GM10847 (cell line): ENCODE results near the gene DOLK.
A peak's percentile ranks its signal among the peaks of the same experiment; 100 is the strongest.

Experiments used
- POLR2A ChIP-seq: IDR thresholded peaks from 2 replicates; pipeline ENCODE4 v1.6.1; 2011; ENCODE audit not compliant: insufficient read length; ENCODE audit errors: extremely low read depth

Gene DOLK

DNA sequence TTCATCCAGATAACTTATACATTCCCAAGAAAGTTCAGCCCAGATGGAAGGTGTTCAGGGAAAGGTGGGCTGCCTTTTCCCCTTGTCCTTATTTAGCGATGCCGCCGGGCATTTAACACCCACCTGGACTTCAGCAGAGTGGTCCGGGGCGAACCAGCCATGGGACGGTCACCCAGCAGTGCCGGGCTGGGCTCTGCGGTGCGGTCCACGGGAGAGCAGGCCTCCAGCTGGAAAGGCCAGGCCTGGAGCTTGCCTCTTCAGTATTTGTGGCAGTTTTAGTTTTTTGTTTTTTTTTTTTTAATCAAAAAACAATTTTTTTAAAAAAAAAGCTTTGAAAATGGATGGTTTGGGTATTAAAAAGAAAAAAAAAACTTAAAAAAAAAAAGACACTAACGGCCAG, 30.7 kb downstream of the DOLK start:
- TF ChIP-seq POLR2A: no peak

DNA sequence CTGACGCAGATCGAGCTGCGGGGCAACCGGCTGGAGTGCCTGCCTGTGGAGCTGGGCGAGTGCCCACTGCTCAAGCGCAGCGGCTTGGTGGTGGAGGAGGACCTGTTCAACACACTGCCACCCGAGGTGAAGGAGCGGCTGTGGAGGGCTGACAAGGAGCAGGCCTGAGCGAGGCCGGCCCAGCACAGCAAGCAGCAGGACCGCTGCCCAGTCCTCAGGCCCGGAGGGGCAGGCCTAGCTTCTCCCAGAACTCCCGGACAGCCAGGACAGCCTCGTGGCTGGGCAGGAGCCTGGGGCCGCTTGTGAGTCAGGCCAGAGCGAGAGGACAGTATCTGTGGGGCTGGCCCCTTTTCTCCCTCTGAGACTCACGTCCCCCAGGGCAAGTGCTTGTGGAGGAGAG, 31.2 kb downstream of the DOLK start:
- TF ChIP-seq POLR2A: no peak

DNA sequence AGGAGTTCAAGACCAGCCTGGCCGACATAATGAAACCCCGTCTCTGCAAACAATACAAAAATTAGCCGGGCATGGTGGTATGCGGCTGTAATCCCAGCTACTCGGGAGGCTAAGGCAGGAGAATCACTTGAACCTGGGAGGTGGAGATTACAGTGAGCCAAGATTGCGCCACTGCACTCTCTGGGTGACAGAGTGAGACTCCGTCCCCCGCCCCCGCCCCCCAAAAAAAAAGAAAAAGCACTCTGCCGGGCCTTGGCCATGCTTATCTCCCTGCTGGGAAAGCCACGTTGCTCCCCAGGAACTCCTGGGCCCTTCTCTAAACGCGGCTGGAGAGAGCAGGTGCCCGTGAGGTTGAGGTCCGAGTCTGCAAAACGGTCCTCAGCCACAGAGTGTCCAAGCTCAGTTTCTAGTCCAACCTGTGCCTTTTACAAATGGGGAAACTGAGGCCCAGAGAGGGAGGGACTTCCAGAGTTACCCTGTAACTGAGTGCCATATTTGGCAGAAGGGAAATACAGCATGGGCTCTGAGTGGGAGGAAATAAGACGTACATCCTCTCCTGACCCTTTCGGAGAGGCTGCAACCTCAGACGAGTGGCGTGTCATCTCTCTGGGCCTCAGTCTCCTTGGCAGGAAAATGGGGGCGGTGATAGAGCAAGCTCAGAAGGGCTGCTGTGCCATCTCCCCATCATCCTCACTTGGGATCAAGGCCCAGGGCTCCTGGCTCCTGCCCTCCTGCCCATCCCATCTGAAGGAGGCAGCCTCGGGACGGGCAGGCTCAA, 33.2 kb downstream of the DOLK start:
- no peak for TF ChIP-seq POLR2A

DNA sequence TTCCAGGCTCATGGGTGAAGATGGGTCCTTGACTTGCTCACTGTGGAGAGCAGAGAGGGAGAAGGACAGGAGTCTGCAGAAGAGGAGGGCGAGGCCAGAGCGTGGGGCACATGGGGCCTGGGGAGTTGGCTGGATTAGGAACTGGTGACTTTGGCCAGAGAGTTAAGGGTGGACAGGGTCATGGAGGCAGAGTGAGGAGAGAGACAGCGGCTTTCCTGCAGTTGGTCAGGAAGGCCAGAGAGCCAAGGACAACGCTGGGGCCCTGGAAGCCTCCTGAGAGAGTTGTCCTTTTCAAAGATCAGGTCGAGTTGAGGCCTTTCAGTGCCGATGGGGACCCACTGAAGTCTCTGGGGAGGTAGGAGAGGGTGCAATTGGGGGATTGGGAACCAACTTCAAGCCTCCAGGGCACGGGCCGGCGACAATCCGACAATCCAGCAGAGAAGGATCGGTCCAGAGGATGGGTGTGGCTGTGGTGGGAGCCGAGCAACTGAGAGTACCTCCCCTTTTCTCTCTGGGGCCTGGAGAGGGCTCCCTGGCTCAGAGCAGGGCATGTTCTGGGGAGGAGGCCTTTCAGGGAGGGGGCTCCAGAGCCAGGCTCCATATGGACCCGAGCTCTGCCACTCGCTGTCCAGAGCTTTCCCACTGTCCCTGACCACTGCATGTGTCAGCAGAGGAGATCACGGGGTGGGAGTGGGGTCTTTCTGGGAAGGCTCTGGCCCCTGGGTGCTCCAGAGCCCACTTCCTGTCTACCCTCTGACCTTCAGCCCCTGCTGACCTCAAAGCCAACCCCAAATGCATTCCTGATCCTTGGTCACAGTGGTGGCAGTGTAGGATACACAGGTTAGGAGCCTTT, 34.1 kb downstream of the DOLK start:
- TF ChIP-seq POLR2A: no peak

DNA sequence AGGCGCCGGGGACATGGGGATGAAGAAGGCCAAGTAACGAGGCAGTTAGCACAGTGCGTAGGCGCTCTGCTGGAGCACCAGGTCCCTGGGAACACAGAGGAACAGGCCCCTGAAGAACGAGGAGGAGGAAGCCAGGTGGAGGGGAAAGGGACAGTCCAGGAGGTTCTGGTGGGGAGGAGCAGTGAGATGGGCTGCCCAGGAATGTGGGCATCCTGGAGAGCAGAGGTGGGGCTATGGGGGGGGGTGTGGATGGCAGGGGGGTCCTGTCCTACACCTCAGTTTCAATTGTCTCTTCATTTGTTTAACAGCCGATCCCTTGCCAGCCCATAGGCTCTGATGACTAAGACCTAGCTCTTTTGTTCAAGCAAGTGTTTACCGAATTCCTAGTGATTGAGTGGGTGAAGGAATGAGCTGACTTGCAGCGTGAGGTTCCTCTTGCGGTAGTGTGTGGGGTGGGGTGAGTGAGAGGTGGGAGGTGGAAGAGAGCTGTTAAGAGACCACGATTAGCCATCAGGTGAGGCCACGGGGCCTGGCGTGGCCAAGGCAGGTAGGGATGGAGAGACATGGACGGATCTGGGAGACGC, 35.0 kb downstream of the DOLK start:
- no peak for TF ChIP-seq POLR2A

DNA sequence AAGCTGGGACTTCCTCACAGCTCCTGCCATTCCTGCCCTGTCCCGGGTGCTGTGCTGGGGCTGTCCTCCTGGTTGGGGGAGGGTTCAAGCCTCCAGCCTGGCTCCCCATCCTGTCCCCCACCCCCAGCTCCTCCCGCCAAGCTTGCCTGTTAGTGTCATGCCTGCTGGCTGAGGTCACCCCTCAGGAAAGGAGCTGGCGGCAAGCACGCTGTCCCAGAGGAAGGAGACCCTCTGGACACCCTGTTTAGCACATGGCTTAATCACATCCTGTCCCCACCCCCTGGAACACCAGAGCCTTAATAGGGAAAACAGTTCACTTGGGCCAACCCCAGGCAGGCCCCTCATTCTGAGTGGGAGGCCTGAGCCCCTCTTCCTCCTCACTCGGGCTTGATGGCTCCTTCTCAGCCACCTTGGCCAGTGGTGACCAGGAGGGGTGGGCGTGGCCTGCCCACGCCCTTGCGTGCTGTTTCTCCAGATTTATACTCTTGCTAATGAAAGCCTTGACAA, 35.8 kb downstream of the DOLK start:
- TF ChIP-seq POLR2A: no peak

DNA sequence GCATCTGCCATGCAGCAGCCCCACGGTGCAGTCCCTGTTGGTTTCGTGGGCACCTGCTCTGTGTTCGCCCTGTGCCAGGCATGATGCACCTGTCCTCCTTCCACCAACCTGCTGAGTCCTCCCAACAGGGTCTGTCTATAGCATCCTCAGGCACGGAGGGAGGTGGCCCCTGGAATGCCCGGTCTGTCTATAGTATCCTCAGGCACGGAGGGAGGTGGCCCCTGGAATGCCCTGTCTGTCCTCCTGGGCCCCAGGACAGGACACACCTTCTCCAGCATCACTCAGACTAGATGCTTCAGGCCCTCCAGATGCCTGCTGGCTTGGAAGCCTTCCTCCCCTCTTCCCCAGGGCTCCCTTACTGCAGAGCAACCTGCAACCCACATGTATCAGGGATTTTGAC, 36.5 kb downstream of the DOLK start:
- no peak for TF ChIP-seq POLR2A

DNA sequence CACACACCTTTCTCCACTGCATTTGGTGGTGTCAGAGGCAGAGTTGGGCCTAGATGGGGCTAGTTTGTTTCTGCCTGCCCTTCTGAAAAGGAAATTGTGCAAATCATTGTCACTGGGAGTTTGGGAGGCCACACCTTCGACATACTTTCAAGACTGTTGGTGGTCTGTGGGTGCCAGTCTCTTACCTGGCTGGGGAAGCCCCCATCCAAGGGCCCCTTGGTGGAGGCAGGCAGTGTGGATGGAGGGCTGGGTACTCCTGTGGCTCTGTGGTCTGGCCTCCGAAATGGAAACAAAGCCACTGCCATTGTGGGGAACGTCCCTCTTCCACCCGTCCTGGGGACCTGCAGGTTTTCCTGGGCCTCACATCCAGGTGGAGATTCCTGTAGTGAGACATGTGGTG, 37.5 kb downstream of the DOLK start:
- no peak for TF ChIP-seq POLR2A

DNA sequence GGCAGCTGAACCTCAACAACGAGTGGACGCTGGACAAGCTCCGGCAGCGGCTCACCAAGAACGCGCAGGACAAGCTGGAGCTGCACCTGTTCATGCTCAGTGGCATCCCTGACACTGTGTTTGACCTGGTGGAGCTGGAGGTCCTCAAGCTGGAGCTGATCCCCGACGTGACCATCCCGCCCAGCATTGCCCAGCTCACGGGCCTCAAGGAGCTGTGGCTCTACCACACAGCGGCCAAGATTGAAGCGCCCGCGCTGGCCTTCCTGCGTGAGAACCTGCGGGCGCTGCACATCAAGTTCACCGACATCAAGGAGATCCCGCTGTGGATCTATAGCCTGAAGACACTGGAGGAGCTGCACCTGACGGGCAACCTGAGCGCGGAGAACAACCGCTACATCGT, 39.0 kb downstream of the DOLK start:
- TF ChIP-seq POLR2A: no peak

DNA sequence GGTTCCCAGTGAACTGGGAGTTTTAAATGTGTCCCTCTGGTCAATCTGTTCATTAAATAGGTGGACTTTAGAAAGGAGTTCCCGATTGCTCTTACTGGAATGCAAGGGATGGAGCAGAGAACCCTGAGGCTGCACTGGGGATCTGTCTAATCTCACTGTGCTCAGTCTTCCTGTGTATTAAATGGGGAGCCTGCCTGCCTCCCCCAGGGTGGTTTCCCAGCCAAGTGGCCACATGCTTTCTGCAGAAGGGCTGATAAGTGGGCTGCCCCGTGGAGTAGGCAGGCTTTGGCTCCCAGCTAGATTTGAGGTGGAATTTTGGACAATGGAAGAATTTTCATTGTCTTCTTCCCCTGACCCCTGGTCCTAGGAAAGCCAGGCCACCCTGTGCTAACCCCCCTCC, 40.7 kb downstream of the DOLK start:
- no peak for TF ChIP-seq POLR2A

DNA sequence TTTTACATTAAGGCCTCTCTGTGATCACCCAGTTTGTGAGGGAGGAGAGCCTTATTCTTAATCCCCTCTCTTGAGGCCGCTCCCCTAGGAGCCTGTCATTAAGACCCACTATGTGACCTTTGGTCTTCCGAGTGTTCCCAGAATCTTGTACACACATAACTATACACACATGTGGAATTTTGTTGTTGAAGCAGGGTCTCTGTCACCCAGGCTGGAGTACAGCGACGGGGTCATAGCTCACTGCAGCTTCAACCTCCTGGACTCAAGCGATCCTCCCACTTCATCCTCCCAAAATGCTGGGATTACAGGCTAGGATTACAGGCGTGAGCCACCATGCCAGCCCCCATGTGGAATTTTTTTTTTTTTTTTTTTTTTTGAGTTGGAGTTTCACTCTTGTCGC, 41.4 kb downstream of the DOLK start:
- TF ChIP-seq POLR2A: no peak

DNA sequence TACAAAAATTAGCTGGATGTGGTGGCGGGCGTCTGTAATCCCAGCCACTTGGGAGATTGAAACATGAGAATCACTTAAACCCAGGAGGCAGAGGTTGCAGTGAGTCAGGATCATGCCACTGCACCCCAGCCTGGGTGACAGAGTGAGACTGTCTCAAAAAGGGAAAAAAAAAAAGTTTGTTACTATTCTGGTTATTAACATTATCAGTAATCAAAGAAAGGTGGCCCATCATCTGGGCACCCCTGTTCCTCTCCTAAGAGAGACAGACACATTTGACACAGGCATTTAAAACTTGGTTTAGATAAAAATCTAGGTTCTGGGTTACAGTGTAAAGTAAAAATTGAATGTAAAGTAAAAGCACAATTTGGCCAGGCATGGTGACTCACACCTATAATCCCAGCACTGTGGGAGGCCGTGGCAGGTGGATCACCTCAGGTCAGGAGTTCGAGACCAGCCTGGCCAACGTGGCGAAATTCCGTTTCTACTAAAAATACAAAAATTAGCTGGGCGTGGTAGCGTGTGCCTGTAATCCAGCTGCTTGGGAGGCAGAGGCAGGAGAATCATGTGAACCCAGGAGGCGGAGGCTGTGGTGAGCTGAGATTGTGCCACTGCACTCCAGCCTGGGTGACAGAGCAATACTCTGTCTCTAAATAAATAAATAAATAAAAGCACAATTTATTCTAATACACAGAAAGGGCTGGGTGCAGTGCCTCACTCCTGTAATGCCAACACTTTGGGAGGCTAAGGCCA, 43.4 kb downstream of the DOLK start:
- TF ChIP-seq POLR2A: no peak

DNA sequence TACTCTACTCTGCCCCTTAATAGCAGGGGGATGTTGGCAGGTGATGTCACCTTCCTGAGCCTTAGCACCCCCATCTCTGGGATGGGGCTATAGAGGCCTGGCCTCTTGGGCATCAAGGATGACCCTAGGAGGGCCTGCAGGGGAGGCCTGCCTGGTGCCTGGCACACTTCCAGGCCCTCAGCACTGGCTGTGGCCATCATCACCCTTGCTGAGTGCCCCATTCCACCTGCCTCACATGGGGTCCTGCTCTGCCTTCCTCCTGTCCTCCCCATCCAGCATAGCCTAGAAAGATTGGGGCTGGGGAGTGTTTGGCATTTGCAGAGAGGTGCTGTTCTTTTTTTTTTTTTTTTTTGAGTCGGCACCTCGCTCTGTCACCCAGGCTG, 44.3 kb downstream of the DOLK start:
- TF ChIP-seq POLR2A: no peak

DNA sequence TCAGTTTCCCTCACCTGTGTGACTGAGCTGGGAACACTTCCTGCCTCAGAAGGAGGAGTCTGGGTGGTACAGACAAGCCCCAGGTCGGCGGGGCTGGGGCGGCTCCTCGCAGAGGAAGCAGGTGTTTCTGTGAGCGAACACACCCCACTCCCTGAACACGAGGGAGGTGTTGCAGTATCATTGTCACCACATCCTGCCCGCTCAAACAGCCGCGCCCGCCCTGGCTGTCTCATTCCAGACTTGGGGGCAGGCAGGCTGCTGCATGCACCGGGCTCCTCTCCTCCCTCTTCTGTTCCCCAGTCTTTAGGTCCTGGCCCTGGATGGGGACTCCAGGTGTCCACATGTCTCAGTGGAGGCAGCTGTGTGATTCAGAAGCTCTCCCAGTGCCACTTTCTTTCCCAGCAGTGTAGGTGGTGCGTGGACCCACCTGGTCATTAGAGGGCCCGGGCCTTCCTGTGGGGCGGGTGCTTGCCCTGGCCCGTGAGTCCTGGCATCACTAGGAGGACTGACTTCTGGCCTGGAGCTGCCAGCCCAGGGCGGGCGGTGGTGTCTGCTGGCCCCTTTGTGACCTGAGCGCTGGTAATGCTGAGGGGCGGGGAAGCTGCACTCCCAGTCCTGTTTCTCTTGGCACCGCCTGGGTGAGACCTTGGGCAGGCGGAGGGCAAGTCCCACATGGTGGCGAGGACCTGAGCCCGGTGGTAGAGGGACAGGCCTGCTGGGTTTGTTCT, 44.9 kb downstream of the DOLK start:
- TF ChIP-seq POLR2A: peak; percentile 26

DNA sequence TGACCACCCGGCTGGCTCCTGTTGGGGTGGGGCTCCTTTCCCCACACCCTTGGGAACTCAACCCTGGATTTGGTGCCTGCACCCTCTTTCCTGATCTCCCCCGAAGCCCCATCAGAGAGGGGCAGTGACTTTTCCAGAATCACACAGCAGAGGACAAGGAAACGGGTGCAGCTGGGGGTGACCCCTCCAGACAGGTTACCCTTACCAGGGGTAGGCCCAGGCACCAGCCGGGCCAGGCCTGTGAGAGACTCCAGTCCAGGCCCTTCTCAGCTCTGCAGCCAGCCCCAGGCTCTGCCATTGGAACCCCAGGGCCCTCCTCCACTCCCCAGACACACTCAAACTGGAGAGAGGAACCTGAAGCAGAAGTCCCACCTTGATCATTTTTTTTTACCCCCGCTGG, 45.6 kb downstream of the DOLK start:
- no peak for TF ChIP-seq POLR2A
